Measurements from ENCODE around the gene MAN1C1.

The MAN1C1 gene

DNA sequence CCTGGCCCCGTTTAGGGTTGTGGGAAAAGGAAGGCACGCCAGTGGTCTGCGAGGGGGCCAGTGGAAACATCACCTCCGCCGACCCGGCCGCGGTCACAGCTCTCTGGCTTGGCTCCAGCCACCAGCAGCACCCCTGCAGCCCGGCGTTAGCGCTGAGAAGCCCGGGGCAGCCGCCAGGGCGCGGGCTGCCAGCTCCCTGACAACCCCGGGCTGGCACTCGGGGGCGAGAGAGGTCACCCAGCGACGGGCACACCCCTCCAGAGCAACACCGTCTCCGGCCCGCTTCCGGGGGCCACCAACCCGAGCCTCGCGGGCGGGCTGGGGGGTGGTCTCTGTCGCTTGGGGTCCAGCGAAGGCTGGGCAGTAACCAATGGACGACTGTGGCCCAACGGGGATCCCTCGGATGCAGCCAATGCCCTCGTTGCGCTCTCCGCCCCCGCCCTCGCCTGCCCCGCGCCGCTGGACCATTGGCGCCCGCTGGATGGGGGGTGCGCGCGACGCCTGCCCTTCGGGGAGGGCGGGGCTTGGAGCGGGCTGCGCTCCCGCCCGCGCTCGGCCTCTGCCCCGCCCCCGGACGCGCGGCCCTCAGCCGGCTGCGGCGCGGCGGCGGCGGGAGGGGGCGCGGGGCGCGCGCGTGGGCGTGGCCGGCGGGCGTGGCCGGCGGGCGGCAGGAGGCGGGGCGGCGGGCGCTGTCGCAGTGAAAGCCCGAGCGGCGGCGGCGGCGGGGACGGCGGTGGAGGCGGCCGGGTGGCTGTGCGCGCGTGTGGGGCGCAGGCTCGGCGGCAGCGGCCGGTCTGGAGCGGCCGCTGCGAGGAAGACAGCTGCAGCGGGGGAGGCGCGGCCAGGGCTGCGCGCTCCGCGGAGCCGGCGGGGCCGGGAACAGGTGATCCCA is at the start of gene MAN1C1:
MAN1C1 (plus strand) TSS at position 697 of the 892 bp plus-strand sequence. CDS start 1,007 bp downstream, outside the sequence.
- DNase-seq: peak; percentile 91

DNA sequence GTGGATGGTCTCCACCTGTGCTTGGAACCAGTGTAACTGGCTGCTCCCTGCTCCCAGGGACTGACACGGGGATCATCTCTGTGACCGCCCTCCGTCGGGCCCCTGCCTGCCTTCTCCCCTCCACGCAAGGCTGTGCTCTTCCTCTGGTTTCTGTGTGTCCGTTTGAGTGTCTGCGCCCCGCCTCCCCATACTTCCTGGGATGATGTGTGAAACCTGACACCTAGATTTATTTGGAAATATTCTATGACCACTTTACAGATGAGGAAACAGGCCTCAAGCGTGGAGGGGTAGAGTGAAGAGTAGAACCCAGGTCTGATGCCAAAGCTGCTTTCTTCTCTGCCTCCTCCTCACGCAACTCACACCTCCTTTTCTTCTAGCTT is 48.9 kb upstream of the MAN1C1 start:
- no peak for DNase-seq

DNA sequence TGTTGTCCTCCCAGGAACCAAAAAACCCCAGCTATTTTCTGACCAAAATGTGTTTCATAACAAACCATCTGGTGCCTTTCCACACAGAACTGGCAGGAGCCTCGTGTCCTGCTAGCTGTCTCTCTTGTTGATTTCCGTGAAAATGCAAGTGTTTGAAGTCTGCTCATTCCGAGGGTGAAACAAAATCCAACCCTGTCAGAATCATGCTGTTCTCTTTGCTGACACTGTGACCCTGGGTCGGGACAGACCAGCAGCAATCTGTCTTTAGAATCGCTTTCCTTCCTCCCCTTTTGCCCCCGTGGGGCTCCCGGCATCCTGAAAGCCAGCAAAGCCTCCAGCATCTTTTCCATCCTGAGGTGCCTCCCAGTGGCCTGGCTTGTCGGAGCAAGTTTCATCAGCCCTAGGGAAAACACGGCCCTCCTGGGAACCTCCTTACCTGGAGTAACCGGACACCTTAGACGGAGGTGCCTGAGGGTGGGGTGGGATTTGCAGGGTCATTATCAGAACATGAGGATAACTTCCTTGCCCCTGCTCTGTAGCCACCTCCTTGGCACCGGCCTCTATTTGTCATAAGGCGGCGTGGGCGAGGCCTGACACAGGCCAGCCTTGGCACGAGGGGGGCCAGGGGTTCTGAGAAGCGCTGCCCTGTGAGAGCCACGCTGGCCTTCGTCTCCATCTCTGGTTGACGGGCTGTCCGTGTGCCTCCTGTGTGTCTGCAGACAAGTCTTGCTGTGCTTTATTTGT is 48.3 kb upstream of the MAN1C1 start:
- no peak for DNase-seq

DNA sequence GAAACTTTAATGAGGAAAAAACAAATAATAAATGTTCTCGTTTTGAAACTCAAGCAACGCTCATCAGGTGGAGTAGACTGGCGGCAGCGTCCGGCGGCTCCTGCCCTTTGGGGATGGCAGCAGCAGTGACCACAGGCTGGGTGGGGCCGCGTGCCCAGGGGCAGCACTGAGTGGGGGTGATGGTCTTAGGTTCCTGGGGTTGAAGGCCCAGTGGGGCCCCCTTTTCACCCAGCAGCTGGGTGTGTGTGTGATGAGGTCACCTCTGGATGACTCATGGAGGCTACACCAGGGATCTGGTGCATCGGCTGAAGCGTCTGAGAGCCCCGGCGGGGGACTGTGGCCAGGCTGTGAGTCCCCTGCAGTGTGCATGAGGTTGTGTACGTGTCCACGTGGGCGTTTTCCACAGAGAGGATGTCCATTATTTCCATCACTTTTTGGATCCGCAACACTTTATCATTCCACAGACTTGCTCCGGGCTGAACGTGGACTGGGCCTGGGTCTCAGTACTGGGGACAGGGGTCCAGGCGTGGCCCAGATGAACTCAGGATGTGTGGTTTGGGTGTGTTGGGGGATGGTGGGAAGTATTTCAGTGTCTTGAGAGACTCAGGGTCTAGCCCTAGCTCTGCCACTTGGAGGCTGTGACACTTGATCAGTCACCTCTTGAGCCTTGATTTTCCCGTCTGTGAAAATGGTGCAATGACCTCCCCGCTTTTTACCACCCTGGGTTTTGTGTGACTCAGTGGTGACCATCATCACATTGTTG is 47.6 kb upstream of the MAN1C1 start:
- no peak for DNase-seq

DNA sequence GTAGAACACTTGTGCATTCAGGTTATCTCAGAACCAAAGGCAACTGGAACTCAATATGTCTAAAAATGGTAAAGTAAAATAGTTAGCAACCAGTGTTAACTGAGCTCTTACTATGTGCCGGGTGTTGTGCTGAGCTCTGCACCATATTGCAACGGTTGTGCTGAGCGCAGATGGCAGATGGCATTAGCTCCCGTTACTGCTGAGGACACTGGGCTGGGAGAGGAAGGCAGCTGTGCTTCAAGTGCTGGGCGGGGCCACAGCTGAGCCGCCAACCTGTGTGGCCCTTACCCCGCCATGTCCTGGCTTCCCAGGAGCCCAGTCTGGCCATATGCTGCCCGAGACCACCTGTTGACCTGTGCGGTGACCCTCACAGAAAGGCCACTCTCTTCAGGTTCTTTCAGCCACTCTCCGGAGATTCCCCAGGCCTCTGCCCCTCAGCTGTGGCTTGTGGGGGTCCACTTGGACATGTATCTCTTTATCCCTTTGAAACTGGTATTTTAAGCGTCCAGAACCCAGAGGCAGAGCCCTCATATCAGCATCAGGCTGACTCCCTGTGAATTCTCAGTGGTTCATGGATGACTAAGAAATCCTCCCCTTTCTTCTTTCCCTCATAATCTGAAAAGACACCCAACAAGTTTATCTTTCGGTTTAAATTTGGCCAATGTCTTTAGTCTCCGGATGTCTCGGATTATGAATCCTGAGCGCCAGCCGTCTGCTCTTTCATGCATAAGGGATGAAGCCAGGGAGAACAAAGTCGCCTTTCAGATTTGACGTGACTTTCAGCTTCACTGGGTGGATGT is 46.8 kb upstream of the MAN1C1 start:
- DNase-seq: no peak

DNA sequence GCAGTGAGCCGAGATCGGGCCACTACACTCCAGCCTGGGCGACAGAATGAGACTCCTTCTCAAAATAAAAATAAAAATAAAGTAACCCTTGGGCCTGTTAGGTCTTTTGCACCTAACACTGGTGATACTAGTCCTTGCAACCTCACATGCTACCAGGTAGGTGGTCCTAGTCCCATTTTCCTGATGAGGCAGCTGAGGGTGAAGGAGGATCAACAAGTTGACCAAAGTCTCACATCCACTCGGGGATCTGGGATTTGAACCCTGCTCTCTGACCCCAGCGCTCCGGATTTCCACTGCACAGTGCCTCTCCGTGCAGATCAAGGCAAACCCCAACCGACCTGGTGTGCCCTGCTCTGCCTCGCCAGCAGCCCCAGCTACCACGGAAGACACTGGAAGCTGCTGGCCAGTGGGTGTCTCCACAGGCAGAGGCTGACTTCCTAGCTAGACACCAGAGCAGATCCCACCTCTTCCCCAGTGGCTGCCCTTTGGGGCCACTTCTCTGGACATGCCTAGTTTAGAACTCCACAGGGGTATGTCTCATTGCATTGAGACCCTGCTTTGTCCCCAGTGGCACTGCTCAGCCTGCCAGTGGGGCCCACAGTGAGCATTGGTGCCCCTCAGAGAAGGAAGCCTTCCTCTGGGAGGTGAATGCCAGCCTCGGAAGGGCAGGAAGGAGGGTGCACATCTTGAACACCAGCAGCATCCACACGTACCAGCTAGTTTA is 45.6 kb upstream of the MAN1C1 start:
- no peak for DNase-seq

DNA sequence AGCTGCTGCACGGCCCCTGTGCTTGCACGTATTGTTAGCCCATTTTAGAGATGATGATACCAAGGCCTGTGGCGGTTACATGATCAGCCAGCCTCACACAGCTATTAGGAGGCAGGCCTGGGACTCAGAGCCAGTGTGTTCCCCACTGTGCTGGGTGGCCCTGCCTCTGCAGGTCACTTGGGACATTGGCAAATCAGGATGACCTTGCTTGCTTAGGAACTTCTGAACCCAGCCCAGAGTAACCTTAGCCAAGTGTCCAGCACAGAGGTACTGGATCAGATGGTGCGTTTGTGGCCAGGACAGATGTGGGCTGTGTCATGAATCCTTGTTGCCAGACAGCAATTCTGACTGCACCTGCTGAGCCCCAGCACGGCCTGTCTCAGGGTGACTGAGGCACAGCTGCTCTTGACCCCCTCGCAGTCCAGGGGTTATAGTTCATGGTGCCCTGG is 45.0 kb upstream of the MAN1C1 start:
- no peak for DNase-seq

DNA sequence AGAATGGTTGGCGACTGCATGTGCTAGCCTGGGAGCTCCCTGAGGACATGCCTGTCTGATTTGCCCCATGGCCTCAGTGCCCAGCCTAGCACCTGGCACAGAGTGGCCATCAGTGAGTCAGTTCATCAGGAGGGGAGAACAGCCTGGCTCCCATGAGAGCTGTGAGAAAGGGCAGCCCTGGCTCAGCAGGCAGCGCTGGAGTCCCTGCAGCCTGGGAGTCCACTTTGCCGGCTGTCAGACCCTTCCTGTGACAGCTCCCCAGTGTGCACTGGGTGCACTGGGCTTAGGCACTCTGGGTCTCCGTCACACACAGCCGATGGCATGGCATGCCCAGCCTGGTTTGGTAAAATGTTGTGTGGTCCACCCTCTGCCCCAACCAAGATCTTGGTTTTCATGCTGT is 44.5 kb upstream of the MAN1C1 start:
- no peak for DNase-seq

DNA sequence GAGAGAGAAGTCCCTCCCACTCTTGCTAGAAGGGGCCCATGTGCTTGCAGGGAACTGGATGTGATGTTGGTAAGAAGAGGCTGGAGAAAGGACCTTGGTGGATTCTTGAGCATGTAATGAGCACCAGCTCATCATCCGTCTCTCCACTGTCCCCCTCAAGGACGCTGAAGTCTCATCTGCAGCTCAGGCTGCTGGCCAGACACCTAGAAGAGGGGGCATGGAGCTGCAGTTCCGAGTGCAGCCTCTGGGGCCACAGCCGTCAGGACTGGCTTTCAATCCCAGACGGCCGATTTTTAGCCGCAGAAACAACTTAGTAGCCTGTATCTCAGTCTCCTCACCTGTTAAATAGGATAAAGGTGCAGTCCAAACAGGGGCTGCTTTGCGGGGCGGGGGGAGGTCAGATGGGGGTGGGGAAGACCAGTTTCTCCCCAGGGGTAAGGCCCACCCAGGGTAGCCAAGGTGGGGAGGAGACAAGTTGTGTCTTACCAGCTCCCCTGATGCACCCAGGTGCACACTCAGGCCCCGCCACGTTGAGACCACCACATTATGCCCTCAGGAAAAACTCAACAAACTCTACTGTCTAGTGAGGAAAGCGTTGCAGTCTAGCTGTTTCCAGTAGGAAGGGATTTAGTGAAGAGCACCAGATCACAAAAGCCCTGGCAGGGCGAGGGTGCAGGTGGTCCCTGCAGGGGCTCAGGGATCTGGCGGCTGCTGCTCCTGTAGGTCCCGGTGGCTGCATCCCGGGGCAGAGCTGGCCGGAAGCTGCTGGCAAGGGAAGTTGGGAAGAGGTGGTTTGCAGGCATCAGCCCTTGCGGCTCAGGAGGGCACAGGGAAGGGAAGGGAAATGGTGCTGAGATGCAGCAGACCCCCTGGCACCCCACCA is 43.6 kb upstream of the MAN1C1 start:
- peak; percentile 49 for DNase-seq

DNA sequence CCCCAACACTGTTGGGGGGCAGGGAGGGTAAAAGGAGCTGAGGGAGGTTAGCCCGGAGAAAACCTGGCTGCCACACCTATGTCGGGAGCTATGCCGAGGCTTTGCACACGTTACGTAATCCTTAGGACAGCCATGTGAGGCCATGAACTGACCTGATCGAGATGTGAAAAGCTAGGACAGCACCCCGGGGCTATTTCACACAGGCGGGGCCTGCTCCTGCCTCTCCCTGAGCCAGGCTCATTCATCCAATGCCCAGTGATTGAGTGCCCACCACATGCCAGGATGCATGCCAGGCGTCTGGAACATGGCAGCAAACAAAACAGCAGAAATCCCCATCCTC is 43.0 kb upstream of the MAN1C1 start:
- DNase-seq: no peak

DNA sequence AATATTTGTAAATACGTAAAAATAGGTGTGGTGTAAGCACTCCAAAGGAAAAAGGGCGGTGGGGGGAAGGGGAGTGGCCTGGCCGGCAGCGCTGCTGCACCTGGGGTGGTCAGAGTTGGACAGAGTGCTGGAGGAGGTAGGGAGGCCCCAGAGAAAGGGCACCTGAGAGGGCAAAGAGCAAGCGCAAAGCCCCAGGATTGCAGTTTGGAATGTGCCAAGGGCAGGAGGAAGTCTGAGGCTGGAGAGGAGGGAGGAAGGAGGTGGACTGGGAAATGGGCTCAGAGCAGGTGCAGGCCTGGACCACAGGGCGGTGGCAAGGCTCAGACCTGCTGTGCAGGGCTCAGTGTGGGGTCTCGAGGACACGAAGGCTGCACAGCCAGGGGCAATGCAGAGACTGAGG is 42.6 kb upstream of the MAN1C1 start:
- no peak for DNase-seq

DNA sequence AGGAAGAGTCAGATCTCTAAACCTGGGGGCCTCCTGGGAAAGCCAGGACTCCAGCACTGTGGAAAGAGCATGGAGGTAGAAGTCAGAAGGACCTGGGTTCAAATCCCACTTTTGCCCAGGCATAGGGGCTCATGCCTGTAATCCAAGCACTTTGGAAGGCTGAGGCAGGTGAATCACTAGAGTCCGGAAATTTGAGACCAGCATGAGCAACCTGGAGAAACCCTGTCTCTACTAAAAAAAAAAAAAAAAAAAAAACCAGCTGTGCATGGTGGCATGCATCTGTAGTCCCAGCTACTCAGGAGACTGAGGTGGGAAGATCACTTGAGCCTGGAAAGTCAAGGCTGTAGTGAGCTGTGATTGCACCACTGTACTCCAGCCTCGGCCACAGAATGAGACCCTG is 41.4 kb upstream of the MAN1C1 start:
- DNase-seq: no peak

DNA sequence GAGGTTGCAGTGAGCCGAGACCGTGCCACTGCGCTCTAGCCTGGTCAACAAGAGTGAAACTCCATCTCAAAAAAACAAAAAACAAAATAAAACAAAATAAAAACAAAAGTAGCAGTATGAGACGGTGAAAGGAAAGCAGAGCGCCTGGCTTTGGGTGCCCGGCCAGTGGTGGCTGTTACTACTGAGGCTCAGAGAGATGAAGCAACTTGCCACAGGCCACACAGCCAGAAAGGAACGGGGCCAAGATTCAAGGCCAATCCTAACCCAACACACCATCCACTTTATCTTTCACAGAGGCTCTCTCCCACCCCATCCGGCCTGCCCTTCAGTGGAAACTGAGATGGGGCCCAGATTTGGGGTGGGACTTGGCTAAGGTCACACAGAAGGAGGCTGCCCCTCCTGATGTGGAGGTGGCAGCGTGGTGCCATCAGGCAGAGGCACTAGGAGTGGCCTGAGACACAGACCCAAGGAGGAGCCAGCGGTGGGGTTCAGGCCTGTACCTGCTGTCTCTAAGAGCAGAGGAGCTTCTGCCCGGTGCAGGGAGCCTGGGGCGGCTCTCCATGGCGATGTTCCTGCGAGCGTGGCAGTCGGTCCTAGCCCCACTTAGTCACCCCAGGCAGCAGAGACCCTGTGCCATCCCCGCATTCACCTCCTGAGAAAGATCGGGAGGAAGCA is 40.0 kb upstream of the MAN1C1 start:
- DNase-seq: no peak

DNA sequence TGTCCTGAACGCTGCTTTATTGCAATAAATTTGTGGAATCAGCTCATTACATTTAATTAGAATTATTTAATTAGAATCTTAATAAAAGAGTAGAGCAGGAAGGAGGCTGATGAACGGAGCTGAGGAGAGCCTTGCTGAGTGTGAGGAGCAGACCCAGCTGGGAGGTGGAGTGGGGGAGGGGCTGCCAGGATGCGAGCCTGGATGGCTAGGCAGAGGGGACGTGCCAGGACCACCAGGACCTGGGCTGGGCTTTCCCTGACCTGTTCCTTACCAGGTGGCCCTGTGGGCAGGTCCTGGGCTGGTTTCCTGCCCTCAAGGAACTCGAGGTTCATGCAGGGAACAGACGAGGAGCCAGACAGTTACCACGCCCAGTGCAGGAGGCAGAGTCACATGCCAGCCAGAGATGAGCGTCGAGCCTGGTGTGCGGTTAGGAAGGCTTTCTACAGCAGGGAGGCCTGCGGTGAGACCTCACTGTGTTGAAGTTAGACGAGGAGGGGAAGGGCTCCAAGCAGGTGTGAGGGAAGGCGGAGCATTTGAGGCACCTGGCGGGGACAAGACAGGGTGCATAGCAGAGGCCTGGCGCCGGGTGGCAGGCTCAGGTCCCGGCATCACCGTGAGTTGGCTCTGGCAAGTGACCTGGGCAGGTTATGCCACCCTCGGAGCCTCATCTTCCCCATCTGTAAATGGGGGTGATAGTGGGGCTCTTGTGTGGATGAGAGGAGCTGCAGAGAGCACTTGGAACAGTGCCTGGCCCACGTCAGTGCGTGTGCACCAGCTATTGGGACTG is 39.3 kb upstream of the MAN1C1 start:
- DNase-seq: no peak

DNA sequence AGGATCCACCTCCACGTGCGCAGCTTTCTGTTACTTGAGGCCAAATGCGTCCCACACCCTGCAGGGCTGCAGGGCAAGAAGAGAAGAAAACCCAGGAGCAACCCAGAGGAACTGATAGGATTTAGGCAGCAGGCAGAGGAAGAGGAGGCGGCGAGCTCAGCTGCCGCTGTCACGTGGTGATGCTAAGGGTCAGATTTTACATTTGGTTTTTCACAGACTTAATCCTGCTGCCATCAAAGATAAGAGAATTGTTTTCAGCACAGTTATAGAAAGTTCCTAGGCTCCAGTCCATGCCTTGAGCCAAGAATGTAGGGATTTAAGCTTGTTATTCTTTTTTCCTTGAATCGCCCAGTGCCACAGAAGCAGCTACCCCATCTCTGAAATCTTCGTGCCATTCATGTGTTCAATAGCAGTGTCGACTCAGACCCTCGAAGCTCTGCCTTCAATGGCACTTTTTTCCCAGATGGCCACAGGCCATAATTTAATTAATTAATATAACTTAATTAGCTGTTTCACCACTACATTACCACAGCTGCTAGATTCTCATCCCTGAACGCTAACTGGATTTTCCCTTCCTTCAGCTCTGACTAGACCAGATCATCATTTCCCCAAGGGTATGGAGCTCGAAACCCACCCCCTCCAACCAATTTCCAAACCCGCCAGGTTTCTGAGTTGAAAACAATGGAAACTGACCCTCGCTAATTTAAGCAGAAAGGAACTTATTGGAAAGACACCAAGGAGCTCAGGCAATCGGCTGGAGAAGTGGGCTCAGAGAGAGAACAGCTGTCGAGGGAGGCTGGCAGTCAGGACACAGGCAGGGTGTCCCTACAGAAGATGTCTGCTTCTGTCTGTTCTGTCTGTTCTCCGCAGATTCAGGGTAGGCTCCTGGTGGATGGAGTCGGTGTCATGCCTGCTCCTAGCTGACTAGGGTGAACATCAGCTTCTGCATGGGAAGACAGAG is 37.0 kb upstream of the MAN1C1 start:
- DNase-seq: no peak

DNA sequence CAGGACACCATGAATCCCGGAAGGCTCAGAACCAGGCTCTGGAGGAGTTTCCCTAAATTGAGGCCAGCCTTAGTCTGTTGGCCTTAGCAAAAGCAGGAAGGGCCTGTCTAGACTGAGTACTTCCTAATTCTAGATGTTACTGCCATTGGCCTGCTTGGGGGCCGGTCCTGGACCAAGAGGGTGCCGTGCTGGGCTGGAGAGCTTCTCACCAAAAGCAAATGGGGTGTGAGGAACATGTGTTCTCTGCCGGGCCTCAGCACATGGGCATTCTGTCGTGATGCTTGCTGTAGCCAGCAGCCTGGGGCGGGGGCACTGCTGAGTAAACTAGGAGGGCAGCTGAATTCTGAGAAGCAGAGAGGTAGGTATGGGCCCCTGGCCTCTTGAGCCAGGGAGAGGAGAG is 35.7 kb upstream of the MAN1C1 start:
- DNase-seq: no peak

DNA sequence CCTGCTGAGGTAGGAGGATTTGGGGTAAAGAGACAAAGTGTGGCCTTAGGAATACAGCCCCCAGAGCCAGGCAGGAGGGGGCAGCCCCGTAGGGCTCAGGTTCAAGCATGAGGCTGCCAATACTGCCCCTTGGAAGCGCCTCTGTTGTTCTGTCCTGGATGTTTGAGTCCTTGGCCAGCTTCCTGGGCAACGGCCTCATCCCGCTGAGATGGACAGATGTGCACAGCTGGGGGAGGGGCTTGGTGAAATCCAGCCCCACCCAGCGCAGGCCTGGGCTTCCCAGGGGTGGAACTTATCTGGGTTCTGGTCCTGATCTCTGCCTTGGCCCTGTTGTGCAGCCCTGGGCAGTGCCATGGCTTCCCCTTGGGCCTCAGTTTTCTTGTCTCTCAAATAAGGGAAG is 34.8 kb upstream of the MAN1C1 start:
- no peak for DNase-seq
